Loucy (cell line): ENCODE measurements around the gene OLA1.

Experiments
- H2AFZ ChIP-seq: fragments of 200-600 bp; sonication (generic); 2 replicates; pipeline ENCODE4 v1.6.0; 2016; ENCODE audit warnings: antibody characterized with exemption, mild to moderate bottlenecking, low read length, moderate library complexity
- H3F3A ChIP-seq: fragments of 200-600 bp; 2 replicates; pipeline ENCODE4 v1.6.0; 2016; ENCODE audit warnings: antibody characterized with exemption, low read depth, mild to moderate bottlenecking
- H3K27me3 ChIP-seq: fragments of 200-600 bp; sonication (generic); 2 replicates; pipeline ENCODE4 v1.6.1; 2014; ENCODE audit warnings: low read length, mild to moderate bottlenecking; ENCODE audit not compliant: insufficient read depth, poor library complexity, severe bottlenecking
- H3K36me3 ChIP-seq: fragments of 200-600 bp; sonication (generic); 2 replicates; pipeline ENCODE4 v1.6.1; 2016; ENCODE audit warnings: low read length; ENCODE audit not compliant: insufficient read depth
- H3K4me1 ChIP-seq: fragments of 200-600 bp; sonication (generic); 2 replicates; pipeline ENCODE4 v1.5.1; 2014; ENCODE audit warnings: low read length, mild to moderate bottlenecking; ENCODE audit not compliant: insufficient read depth, poor library complexity, severe bottlenecking
- H3K4me2 ChIP-seq: fragments of 200-600 bp; sonication (generic); 2 replicates; pipeline ENCODE4 v1.6.0; 2014; ENCODE audit warnings: antibody characterized with exemption, low read length, low read depth, mild to moderate bottlenecking; ENCODE audit not compliant: poor library complexity, severe bottlenecking
- H3K4me3 ChIP-seq: fragments of 200-600 bp; sonication (generic); 2 replicates; pipeline ENCODE4 v1.5.1; 2014; ENCODE audit warnings: low read length, mild to moderate bottlenecking, mixed read lengths; ENCODE audit not compliant: poor library complexity, severe bottlenecking
- H3K79me2 ChIP-seq: fragments of 200-600 bp; sonication (generic); 2 replicates; pipeline ENCODE4 v1.6.1; 2014; ENCODE audit warnings: low read length; ENCODE audit not compliant: insufficient read depth
- H3K9ac ChIP-seq: fragments of 200-600 bp; sonication (generic); 2 replicates; pipeline ENCODE4 v1.6.0; 2014; ENCODE audit warnings: mild to moderate bottlenecking, low read depth, low read length, moderate library complexity; ENCODE audit not compliant: poor library complexity, severe bottlenecking
- H3K9me2 ChIP-seq: fragments of 200-600 bp; sonication (generic); replicated peaks from 2 replicates; pipeline ENCODE4 v1.6.1; 2016; ENCODE audit warnings: low read depth, low read length, mixed read lengths
- H3K9me3 ChIP-seq: fragments of 200-600 bp; sonication (generic); 2 replicates; pipeline ENCODE4 v1.6.1; 2014; ENCODE audit warnings: mild to moderate bottlenecking, antibody characterized with exemption, low read length, low read depth; ENCODE audit not compliant: insufficient read depth
- H4K20me1 ChIP-seq: fragments of 200-600 bp; sonication (generic); 2 replicates; pipeline ENCODE4 v1.6.0; 2014; ENCODE audit warnings: antibody characterized with exemption, low read length, mild to moderate bottlenecking; ENCODE audit not compliant: insufficient read depth, poor library complexity, severe bottlenecking
- EZH2phosphoT487 ChIP-seq: fragments of 200-600 bp; IDR thresholded peaks from 2 replicates; pipeline ENCODE4 v1.6.1; 2018; ENCODE audit warnings: antibody characterized with exemption, mild to moderate bottlenecking, moderate library complexity, borderline replicate concordance
- TF ChIP-seq, protein P1 (sequence below): fragments of 200-600 bp; sonication (generic); conservative IDR thresholded peaks from 2 replicates; pipeline ENCODE4 v1.5.1; 2014; ENCODE audit warnings: mild to moderate bottlenecking, antibody characterized with exemption, low read length

Gene OLA1

DNA sequence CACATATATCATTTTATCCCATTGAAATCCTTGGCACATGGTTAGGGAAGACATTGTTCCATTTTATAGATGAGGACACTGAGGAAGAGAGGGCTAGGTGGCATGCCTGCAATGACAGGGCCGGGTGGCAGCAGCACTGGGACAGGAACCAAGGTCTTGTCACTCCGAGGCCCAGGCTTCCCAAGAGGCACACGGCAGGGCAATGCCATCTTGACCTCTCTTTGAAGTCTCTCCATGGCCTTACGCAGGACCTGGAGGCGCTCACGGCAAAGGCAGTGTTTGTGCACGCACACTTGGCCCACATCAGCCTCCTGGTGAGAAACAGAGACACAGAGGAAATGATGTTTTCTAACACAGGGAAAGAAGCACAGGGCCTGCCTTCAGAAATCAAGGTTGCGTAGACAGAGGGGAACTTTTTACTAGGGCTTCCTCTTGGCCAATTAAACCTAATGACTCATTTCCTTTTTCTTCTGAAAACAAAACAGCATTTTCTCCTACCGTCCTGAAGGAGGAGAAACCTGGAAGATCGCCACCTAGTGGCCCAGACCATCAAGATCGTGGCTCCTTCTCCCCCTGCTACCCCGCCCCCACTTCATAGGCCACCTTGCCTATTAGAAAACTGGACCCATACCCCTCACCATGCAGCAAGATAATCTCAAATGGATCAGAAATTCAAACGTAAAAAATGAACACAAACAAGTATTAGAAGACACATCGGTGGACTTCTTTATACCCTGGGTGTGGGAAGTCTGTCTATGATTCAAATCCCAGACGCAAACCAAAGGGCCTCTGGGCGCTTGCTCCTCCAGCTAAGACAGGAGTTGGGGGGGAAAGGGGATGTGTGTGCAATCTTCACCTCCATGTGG is 208.5 kb downstream of the OLA1 start:
- Histone ChIP-seq H3K9me3 (no peaks in the 10 kb centered on the region), H3F3A (0 out of 2 replicates have a peak, but pooled peaks cover 4% of the 10 kb centered on the region), H3K9ac (peak overlapping the region; percentile 62), H3K27me3 (no peaks in the 10 kb centered on the region), H3K4me2 (peak overlapping the region; percentile 84), H3K79me2 (no peaks in the 10 kb centered on the region), H3K36me3 (no peaks in the 10 kb centered on the region), H3K4me1 (peaks cover 11% of the 10 kb centered on the region), H3K9me2 (no peaks in the 10 kb centered on the region), H3K4me3 (peak overlapping the region; percentile 68), H4K20me1 (no peaks in the 10 kb centered on the region), H2AFZ (peak overlapping the region; percentile 84)
- TF ChIP-seq, protein P1, sequence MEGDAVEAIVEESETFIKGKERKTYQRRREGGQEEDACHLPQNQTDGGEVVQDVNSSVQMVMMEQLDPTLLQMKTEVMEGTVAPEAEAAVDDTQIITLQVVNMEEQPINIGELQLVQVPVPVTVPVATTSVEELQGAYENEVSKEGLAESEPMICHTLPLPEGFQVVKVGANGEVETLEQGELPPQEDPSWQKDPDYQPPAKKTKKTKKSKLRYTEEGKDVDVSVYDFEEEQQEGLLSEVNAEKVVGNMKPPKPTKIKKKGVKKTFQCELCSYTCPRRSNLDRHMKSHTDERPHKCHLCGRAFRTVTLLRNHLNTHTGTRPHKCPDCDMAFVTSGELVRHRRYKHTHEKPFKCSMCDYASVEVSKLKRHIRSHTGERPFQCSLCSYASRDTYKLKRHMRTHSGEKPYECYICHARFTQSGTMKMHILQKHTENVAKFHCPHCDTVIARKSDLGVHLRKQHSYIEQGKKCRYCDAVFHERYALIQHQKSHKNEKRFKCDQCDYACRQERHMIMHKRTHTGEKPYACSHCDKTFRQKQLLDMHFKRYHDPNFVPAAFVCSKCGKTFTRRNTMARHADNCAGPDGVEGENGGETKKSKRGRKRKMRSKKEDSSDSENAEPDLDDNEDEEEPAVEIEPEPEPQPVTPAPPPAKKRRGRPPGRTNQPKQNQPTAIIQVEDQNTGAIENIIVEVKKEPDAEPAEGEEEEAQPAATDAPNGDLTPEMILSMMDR: peak; percentile 88
- TF ChIP-seq EZH2phosphoT487: no peak

DNA sequence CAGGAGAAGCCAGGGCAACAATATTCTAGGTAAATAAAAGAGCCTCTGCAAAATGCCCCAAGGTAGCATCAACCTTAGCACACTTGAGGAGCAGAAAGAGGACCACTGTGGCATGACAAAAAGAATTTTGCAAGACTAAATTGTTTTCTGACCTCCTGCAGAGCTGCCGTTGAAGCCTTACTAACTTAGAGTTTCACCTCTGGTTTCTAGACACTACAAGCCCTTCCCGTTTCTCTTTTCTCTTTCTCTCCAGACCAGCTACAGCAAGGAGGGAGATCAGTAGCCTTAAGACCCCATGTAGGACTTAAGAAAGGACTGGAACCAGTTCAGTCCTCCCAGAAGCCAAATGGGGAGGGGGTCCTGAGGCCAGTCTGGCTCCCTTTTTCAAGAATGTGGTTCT is 209.9 kb downstream of the OLA1 start:
- Histone ChIP-seq H4K20me1 (no peaks in the 10 kb centered on the region), H3K4me3 (no peak overlapping the region), H3K9me2 (no peaks in the 10 kb centered on the region), H3K27me3 (no peaks in the 10 kb centered on the region), H3K4me1 (peaks cover 11% of the 10 kb centered on the region), H3K9me3 (no peaks in the 10 kb centered on the region), H3K4me2 (no peak overlapping the region), H3K79me2 (no peaks in the 10 kb centered on the region), H3K36me3 (no peaks in the 10 kb centered on the region), H3K9ac (no peak overlapping the region), H3F3A (0 out of 2 replicates have a peak, but pooled peaks cover 4% of the 10 kb centered on the region), H2AFZ (no peak overlapping the region)
- TF ChIP-seq, protein P1: no peak
- no peak for TF ChIP-seq EZH2phosphoT487

DNA sequence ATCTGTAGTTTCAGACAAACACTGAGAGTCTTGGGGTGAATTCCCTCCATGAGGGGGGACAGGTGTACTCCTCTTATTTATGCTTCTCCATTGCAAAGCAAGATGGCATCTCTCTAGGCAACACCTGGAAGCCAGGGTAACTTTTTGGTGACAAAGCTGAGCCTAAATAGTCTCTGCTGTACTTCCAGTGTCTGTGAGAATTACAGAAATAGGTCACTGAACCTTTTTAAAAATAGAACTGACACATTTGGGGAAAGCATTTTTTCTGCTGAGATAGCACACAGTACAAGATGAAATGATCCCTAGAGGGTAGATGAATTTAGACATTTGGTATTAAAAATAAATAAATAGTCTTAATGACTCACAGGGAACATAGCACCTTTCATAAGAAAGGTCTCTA is 211.5 kb downstream of the OLA1 start:
- Histone ChIP-seq H3K9ac (no peak overlapping the region), H3F3A (0 out of 2 replicates have a peak, but pooled peaks cover 4% of the 10 kb centered on the region), H3K27me3 (no peaks in the 10 kb centered on the region), H2AFZ (no peak overlapping the region), H3K4me1 (peaks cover 11% of the 10 kb centered on the region), H3K4me3 (no peak overlapping the region), H3K36me3 (no peaks in the 10 kb centered on the region), H3K9me3 (no peaks in the 10 kb centered on the region), H3K9me2 (no peaks in the 10 kb centered on the region), H4K20me1 (no peaks in the 10 kb centered on the region), H3K4me2 (no peak overlapping the region), H3K79me2 (no peaks in the 10 kb centered on the region)
- TF ChIP-seq, protein P1: no peak
- no peak for TF ChIP-seq EZH2phosphoT487
